Endothelial cell of umbilical vein (primary cell): ENCODE data around the gene EVC. TPM values are rescaled to one million over a fixed set of nuclear protein-coding genes. Genes with fewer than 3 reads are reported as not detected.

ENCODE experiments used
- BruUV-seq: library from RNA; stranded (reverse); fragments of 400-500 nt; replicated peaks from 2 replicates; lab custom pipeline; 2021; lab: Mats Ljungman, UMichigan
- CTCF ChIA-PET: fragments of 300-600, 350-600 bp; sonication (Branson Sonifier 250); formaldehyde crosslinking; loops from one replicate; lab custom pipeline; 2021; ENCODE audit warnings: antibody characterized with exemption, inconsistent platforms; lab: Charles Lee
- POLR2A ChIA-PET: fragments of 300-600, 350-600 bp; sonication (Branson Sonifier 250); formaldehyde crosslinking; loops from one replicate; lab custom pipeline; 2021; ENCODE audit warnings: antibody characterized with exemption, inconsistent platforms; lab: Charles Lee
- DNase-seq: peaks from one replicate; pipeline ENCODE4 v3.0.0-alpha.2; 2011; ENCODE audit warnings: low read depth, low spot score
- FAIRE-seq: peaks from 2 replicates; lab custom pipeline; 2011; peaks lifted over from hg19 to GRCh38; lab: Jason Lieb, UNC
- H2AFZ ChIP-seq: 2 replicates; pipeline ENCODE4 v1.6.0; 2012; ENCODE audit warnings: low read depth, low read length, control low read depth, inconsistent platforms
- H3K27ac ChIP-seq: 2 replicates; pipeline ENCODE4 v1.5.1; 2011; ENCODE audit warnings: low read depth, mild to moderate bottlenecking, control low read depth, low read length, moderate library complexity; ENCODE audit not compliant: insufficient read depth
- H3K27me3 ChIP-seq, 2 experiments: 2 replicates each; pipeline versions ENCODE4 v1.6.0 to v1.6.1; 2011; ENCODE audit warnings: low read length in 2 of 2, mixed read lengths in 1 of 2; ENCODE audit not compliant: control insufficient read depth in 2 of 2, insufficient read depth in 2 of 2
- H3K36me3 ChIP-seq, 2 experiments: 2 replicates in 1 of 2; 3 replicates in 1 of 2; pipeline ENCODE4 v1.5.1; 2011; ENCODE audit warnings: low read length in 2 of 2, mild to moderate bottlenecking in 1 of 2, moderate library complexity in 1 of 2; ENCODE audit not compliant: control insufficient read depth in 2 of 2, insufficient read depth in 2 of 2; ENCODE audit errors: extremely low read depth in 1 of 2
- H3K4me1 ChIP-seq: 3 replicates; pipeline ENCODE4 v1.5.1; 2011; ENCODE audit warnings: mild to moderate bottlenecking, low read length; ENCODE audit not compliant: control insufficient read depth, insufficient read depth; ENCODE audit errors: extremely low read depth
- H3K4me2 ChIP-seq: 2 replicates; pipeline ENCODE4 v1.6.1; 2011; ENCODE audit warnings: low read length, control low read depth, mixed read lengths; ENCODE audit not compliant: insufficient read depth
- H3K4me3 ChIP-seq, 3 experiments: fragments of 200-600 bp in 1 of 3; sonication (generic), shearing (Covaris generic) in 1 of 3; replicated peaks in 1 of 3; 2 replicates each; pipeline ENCODE4 v1.5.1; 2011 to 2016; ENCODE audit warnings: control low read depth in 3 of 3, low read length in 3 of 3, mild to moderate bottlenecking in 2 of 3, inconsistent platforms in 1 of 3, low read depth in 1 of 3, moderate library complexity in 1 of 3; ENCODE audit not compliant: insufficient read depth in 1 of 3
- H3K79me2 ChIP-seq: 2 replicates; pipeline ENCODE4 v1.6.0; 2012; ENCODE audit warnings: low read length, inconsistent platforms; ENCODE audit not compliant: control insufficient read depth, insufficient read depth
- H3K9ac ChIP-seq: replicated peaks from 2 replicates; pipeline ENCODE3; 2011; ENCODE audit warnings: low read length, control low read depth; ENCODE audit not compliant: insufficient read depth; ENCODE audit errors: extremely low read depth
- H3K9me1 ChIP-seq: replicated peaks from 3 replicates; pipeline ENCODE4 v1.6.0; 2011; ENCODE audit warnings: mild to moderate bottlenecking, low read length; ENCODE audit not compliant: control insufficient read depth, insufficient read depth; ENCODE audit errors: extremely low read depth
- H3K9me3 ChIP-seq: replicated peaks from 2 replicates; pipeline ENCODE4 v1.5.1; 2012; ENCODE audit warnings: low read length, inconsistent platforms; ENCODE audit not compliant: control insufficient read depth, insufficient read depth
- H4K20me1 ChIP-seq: replicated peaks from 2 replicates; pipeline ENCODE3; 2011; ENCODE audit warnings: mild to moderate bottlenecking, low read length; ENCODE audit not compliant: control insufficient read depth, insufficient read depth; ENCODE audit errors: extremely low read depth
- CTCF ChIP-seq, 2 donors: IDR thresholded peaks; 1 replicate in 1 of 2; 2 replicates in 1 of 2; pipeline ENCODE4 v1.5.1; 2011; ENCODE audit warnings: low read length in 2 of 2, mild to moderate bottlenecking in 2 of 2, moderate library complexity in 2 of 2, control low read depth in 1 of 2, inconsistent platforms in 1 of 2, low read depth in 1 of 2; ENCODE audit not compliant: insufficient read depth in 1 of 2; ENCODE audit errors: extremely low read depth in 1 of 2
- EZH2 ChIP-seq: IDR thresholded peaks from 2 replicates; pipeline ENCODE4 v1.6.1; 2012; ENCODE audit warnings: borderline replicate concordance, low read depth, mild to moderate bottlenecking, moderate library complexity, low read length, inconsistent platforms; ENCODE audit not compliant: severe bottlenecking
- FOS ChIP-seq: IDR thresholded peaks from 2 replicates; pipeline ENCODE4 v1.6.1; 2011; ENCODE audit warnings: mild to moderate bottlenecking, low read length, moderate library complexity, borderline replicate concordance; ENCODE audit not compliant: insufficient read depth
- GATA2 ChIP-seq: IDR thresholded peaks from 2 replicates; pipeline ENCODE4 v1.7.0; 2011; ENCODE audit warnings: low read depth, mild to moderate bottlenecking, moderate library complexity, mixed read lengths, low read length; ENCODE audit not compliant: insufficient read length, insufficient read depth
- JUN ChIP-seq: IDR thresholded peaks from 2 replicates; pipeline ENCODE4 v1.6.1; 2011; ENCODE audit warnings: borderline replicate concordance, low read depth; ENCODE audit not compliant: insufficient read length, insufficient read depth
- MAX ChIP-seq: IDR thresholded peaks from 2 replicates; pipeline ENCODE4 v1.6.1; 2011; ENCODE audit not compliant: insufficient read depth, insufficient read length
- MYC ChIP-seq: IDR thresholded peaks from one replicate; pipeline ENCODE4 v1.6.1; 2011; ENCODE audit warnings: mild to moderate bottlenecking, low read depth, low read length
- POLR2A ChIP-seq: IDR thresholded peaks from 2 replicates; pipeline ENCODE4 v1.6.1; 2012; ENCODE audit warnings: low read depth, mild to moderate bottlenecking, control low read depth, low read length
- POLR2AphosphoS5 ChIP-seq: IDR thresholded peaks from 2 replicates; pipeline ENCODE4 v1.6.1; 2012; ENCODE audit warnings: low read depth, mild to moderate bottlenecking, control low read depth, low read length, moderate library complexity; ENCODE audit not compliant: insufficient read depth
- dilution Hi-C: fragments of 300-500 bp; cut with MboI; formaldehyde crosslinking; loops from one replicate; pipeline ENCODE4 v1.15.0; 2019; ENCODE audit warnings: low sequenced_read_pairs; ENCODE audit not compliant: extremely low pct_ligation_motif_present
- intact Hi-C: fragments of 100-400 bp; cut with micrococcal nuclease; formaldehyde crosslinking; loops from one replicate; pipeline ENCODE4 v1.10.0; 2022
- polyA plus RNA-seq, 4 experiments: library from polyadenylated mRNA; depleted of rRNA in 3 of 4; stranded (reverse) in 3 of 4; unstranded in 1 of 4; fragments of >200 nt; gene quantifications; 2 replicates each; pipeline versions ENCODE4 v1.2.1 to v1.2.3, GENCODE V29; 2011 to 2012; ENCODE audit warnings: missing spikeins in 1 of 4
- total RNA-seq: library from RNA; stranded (reverse); gene quantifications from 2 replicates; pipeline ENCODE4 v1.2.3, GENCODE V29; 2021

Gene EVC
- total and polyA plus RNA-seq, 2 donors (not counting 3 experiments of a cell fraction or from before 2014, with no cell fraction given) = 6.3 to 31.6 TPM

GRCh38 chr4:5755679-5756078 is 44.7 kb downstream of the EVC start:
- Histone ChIP-seq H3K4me3 (no peak overlapping the region), H3K27me3 (no peaks in the 10 kb centered on the region), H3K9me3 (no peaks in the 10 kb centered on the region), H3K9me1 (no peaks in the 10 kb centered on the region), H3K4me2 (no peak overlapping the region), H3K79me2 (no peaks in the 10 kb centered on the region), H3K36me3 (peaks cover 0 to 19% of the 10 kb centered on the region in 2 experiments), H3K4me1 (peaks cover 46% of the 10 kb centered on the region), H2AFZ (no peak overlapping the region), H3K27ac (no peak overlapping the region), H4K20me1 (no peaks in the 10 kb centered on the region), H3K9ac (no peak overlapping the region)
- ChIA-PET CTCF (no interaction called here), POLR2A (no interaction called here)
- DNase-seq = no peak
- TF ChIP-seq FOS = no peak
- no peak for TF ChIP-seq GATA2
- TF ChIP-seq POLR2A = no peak
- dilution Hi-C loops (no loop called here), intact Hi-C loops (no loop called here)
- BruUV-seq = no TSS peak
- no peak for FAIRE-seq

- intact Hi-C loops = no loop called here
- CTCF ChIA-PET = no interaction called here
- H3K4me2 ChIP-seq = no peak overlapping the region
- no peak overlapping the region for H3K9ac ChIP-seq
- POLR2A ChIA-PET = interaction anchor here (0.6 kb wide), 1 partner anchor 18 kb away, joined by 4 read pairs; no protein-coding TSS in a partner anchor
- DNase-seq = no peak
- FAIRE-seq = no peak
- no TSS peak for BruUV-seq
- H3K4me3 ChIP-seq = no peak overlapping the region
- H3K36me3 ChIP-seq = peaks cover 0 to 19% of the 10 kb centered on the region in 2 experiments
- dilution Hi-C loops = no loop called here
- H3K27ac ChIP-seq = no peak overlapping the region
- no peaks in the 10 kb centered on the region for H3K9me1 ChIP-seq
- TF ChIP-seq MYC (no peak), MAX (no peak), POLR2AphosphoS5 (no peak), POLR2A (no peak), GATA2 (no peak), EZH2 (no peak), JUN (no peak), CTCF (IDR thresholded peaks at IDR 0.05; ENCODE audit: extremely low read depth in 1 of 2, insufficient read depth in 1 of 2, low read depth in 1 of 2, low read length in 2 of 2) (no peak), FOS (no peak)
- H4K20me1 ChIP-seq = no peaks in the 10 kb centered on the region
- peaks cover 40% of the 10 kb centered on the region for H3K4me1 ChIP-seq
- no peaks in the 10 kb centered on the region for H3K27me3 ChIP-seq
- H2AFZ ChIP-seq = no peak overlapping the region
- no peaks in the 10 kb centered on the region for H3K9me3 ChIP-seq
- H3K79me2 ChIP-seq = no peaks in the 10 kb centered on the region
Measured at GRCh38 chr4:5756271-5756670, 45.3 kb downstream of the EVC start.
